HTERT RPE-1 (cell line): ENCODE measurements around the gene UBL4A.

Source experiments
- in situ Hi-C: fragments of 300-500 bp; cut with MboI; formaldehyde crosslinking; loops from 4 replicates; pipeline ENCODE4 v1.14.3; 2020; ENCODE audit warnings: low sequenced_read_pairs

Gene UBL4A

GRCh38 chrX:154440623-154441357 lies 45.6 kb downstream of the UBL4A start:
- in situ Hi-C loops, result no loop called here

- in situ Hi-C loops, result no loop called here
These were observed 46.6 kb downstream of the UBL4A start for GRCh38 chrX:154439841-154440240.

- in situ Hi-C loops, result no loop called here
These were observed 48.2 kb downstream of the UBL4A start for GRCh38 chrX:154437971-154438893.

GRCh38 chrX:154436983-154437752 lies 49.2 kb downstream of the UBL4A start, which contains the start of gene GDI1:
Gene GDI1 (plus strand): TSS chrX:154437154. CDS start chrX:154437255, 101 bp downstream.
- in situ Hi-C loops, result no loop called here

GRCh38 chrX:154436374-154436982 lies 49.9 kb downstream of the UBL4A start:
- in situ Hi-C loops, result no loop called here

GRCh38 chrX:154435171-154435733 lies 51.2 kb downstream of the UBL4A start:
- in situ Hi-C loops, result no loop called here

GRCh38 chrX:154434394-154435168 lies 51.8 kb downstream of the UBL4A start:
- in situ Hi-C loops, result no loop called here
